Keratinocyte (primary cell): ENCODE measurements around the gene UBE2F.
"Not testable (repeated sequence)": the region's sequence is repeated elsewhere in the genome, so short reads cannot be mapped to it uniquely, and the experiment has no call there.

Experiments used
- CTCF ChIP-seq, 3 experiments: IDR thresholded peaks in 1 of 3; conservative IDR thresholded peaks in 1 of 3; optimal IDR thresholded peaks in 1 of 3; 2 replicates in 2 of 3; 3 replicates in 1 of 3; pipeline versions ENCODE3 to v1.5.1; 2011; ENCODE audit warnings: low read length in 3 of 3, mild to moderate bottlenecking in 3 of 3, moderate library complexity in 2 of 3, control low read depth in 1 of 3, inconsistent platforms in 1 of 3; ENCODE audit not compliant: insufficient read depth in 2 of 3; ENCODE audit errors: extremely low read depth in 1 of 3
- EZH2 ChIP-seq: IDR thresholded peaks from one replicate; pipeline ENCODE4 v1.6.1; 2012; ENCODE audit warnings: inconsistent platforms, mild to moderate bottlenecking, low read length, moderate library complexity

- not testable (repeated sequence) for TF ChIP-seq CTCF (optimal IDR thresholded peaks at IDR 0.05 in 1 of 3, IDR thresholded peaks at IDR 0.05 in 1 of 3, conservative IDR thresholded peaks at IDR 0.05 in 1 of 3; ENCODE audit: extremely low read depth in 1 of 3, insufficient read depth in 2 of 3, low read length in 3 of 3); EZH2
Measured at GRCh38 chr2:237963490-237963991, 3.3 kb upstream of the UBE2F start.
